ENCODE data around the gene PTPRQ.
"Not testable (repeated sequence)": the region's sequence is repeated elsewhere in the genome, so short reads cannot be mapped to it uniquely, and the experiment has no call there.

Gene PTPRQ

GRCh38 chr12:80643961-80644360 lies 199.9 kb downstream of the PTPRQ start:
- no peak for DNase-seq

- DNase-seq, result no peak
Observed at GRCh38 chr12:80648881-80649280, 204.8 kb downstream of the PTPRQ start.

GRCh38 chr12:80655751-80656150 lies 211.7 kb downstream of the PTPRQ start:
- DNase-seq, result no peak

GRCh38 chr12:80659512-80660063 lies 215.6 kb downstream of the PTPRQ start:
- DNase-seq, result no peak

DNA sequence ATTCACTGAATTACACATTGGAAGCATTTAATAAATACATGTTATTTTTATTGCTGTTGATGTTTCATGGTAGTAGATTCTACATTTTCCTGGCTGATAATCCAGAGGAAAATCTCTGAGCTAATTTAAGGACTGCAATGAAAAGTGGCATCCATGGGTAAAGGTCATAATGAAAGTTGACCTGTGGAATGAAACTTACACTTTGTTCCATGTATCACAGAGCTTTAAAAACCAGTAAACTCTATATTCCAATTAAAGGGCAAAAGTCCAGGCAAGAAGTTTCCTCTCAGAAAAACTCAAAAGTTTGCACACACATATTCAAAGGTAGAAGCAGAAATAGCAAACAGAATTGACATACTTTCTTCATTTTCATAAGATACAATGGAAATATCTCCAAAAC lies 218.6 kb downstream of the PTPRQ start:
- DNase-seq, result no peak

DNA sequence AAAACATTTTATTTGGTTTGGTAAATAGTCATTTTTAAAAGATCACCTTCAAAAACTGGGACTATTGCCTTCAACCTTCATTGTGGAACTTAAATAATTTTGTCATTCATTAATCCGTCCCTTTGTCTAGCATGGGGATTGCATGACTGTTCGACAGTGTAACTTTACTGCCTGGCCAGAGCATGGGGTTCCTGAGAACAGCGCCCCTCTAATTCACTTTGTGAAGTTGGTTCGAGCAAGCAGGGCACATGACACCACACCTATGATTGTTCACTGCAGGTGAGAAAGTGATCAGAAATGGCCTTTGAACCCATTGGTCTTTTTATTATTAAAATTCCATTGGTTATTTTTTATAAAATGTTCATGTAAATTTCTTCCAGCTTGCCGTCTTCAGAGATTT lies 226.2 kb downstream of the PTPRQ start:
- no peak for DNase-seq

- DNase-seq, result not testable (repeated sequence)
Observed at GRCh38 chr12:80676042-80676636, 232.1 kb downstream of the PTPRQ start.

- DNase-seq, result no peak
Observed at GRCh38 chr12:80676856-80677255, 232.8 kb downstream of the PTPRQ start.

DNA sequence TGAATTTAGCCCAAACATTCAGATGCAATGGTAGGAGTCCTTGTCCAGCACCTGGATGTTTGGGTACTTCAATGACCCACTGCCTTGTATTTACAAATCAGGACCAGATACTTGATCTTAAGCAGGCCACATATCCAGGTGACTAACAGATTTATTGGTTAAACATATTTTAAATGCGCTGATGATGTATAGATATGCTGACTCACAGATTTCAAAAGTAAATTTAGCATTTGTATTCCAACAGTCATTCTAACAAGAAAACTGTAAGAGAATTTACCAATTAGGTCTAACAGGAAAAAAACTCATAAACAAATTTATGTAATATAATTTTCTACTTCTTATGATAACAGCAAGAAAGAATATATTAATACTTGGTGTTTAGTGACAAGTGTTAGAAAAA lies 234.0 kb downstream of the PTPRQ start:
- no peak for DNase-seq

- no peak for DNase-seq
Observed at GRCh38 chr12:80679346-80680131, 235.5 kb downstream of the PTPRQ start.

DNA sequence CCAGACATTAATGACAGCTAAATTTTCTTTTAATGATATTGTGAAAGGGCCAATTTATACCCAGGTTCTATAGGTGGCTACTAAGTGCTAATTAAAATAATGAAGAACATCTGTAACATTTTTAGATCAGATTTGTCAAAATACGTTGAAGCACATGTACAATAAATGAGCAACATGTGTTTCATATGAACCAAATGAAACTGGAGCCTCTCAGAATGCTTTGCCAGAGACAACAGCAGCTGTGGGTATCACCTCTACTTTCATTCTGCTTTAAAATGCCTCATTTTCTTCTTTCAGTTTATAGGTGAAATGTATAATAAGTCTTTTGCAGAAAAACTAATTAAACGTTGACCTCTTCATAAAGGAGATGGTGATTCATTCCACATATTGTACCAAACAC lies 237.3 kb downstream of the PTPRQ start:
- DNase-seq, result no peak

DNA sequence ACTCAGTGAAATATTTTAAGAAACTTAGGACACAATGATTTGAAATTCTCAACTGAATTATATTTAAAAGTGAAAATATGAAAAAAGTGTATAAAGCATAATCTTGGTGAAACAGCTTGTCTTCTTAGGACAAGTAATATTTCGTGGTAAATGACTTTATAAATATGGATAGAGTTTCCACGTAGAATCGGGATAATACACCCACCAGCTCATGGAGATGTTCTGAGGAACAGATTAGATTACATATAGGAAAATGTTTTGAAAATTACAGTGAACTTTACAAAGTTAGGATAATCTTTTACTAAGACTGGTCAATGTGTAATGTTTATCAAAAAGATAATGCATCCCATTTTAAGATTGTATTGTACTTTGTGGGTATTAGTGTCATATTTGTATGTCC lies 237.8 kb downstream of the PTPRQ start:
- DNase-seq, result no peak

GRCh38 chr12:80684077-80684495 lies 240.1 kb downstream of the PTPRQ start:
- no peak for DNase-seq

GRCh38 chr12:80690090-80690489 lies 246.1 kb downstream of the PTPRQ start:
- no peak for DNase-seq

DNA sequence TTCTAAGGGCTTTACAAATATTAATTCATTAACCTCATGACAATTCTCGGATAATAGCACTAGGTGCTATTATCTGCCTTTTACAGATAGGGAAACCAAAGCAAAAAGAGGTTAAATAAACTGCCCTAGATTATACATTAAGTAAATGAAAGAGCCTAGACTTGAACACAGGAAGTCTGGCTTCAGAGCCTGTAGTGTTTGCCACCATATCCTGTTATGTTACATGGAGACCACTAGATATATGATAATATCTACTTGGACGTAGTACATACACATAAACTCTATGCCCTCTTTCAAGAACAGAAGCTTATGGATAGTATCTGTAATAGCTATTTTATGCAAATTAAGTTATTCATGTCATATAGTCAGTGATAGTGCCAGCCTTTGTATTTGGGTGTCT lies 246.5 kb downstream of the PTPRQ start:
- no peak for DNase-seq

DNA sequence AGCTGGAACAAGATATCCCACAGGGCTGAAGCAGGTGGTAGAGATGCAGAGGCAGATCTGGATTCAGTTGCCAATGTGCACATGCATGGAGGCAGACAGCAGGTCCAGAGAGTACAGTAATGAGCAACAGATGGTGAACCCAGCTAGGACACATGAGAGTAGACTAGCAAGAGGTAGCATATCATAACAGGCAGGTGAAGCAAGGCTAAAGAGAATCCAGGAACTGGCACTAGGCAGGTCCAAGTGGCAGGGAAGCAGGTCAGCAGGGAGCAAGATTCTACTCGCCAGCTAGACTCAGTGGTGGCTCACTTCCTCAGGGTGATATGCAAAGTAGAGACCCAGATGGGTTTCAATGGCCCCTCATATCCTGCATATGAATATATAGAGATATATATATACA lies 248.1 kb downstream of the PTPRQ start:
- DNase-seq, result no peak

GRCh38 chr12:80697270-80697887 lies 253.3 kb downstream of the PTPRQ start:
- DNase-seq, result no peak

DNA sequence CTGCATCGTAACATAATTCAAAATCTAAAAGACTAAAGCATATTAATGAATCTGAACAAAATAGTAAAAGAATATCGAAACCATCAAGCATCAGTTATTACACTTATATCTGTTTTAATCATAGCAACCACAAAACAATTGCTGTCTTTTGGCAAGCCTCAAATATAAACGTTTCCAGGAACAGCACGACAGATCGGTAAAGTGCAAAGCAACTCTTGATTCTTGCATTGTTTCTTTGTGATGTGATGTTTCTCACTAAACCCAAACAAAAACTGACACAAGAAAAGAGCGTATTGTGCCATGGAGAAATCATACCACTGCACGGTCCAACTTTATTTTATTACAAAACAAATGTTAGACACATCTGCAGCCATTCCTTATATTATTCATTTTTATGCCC lies 254.2 kb downstream of the PTPRQ start:
- DNase-seq, result no peak

GRCh38 chr12:80698847-80699542 lies 255.0 kb downstream of the PTPRQ start:
- no peak for DNase-seq

- DNase-seq, result no peak
Observed at GRCh38 chr12:80700327-80700726, 256.3 kb downstream of the PTPRQ start.

- DNase-seq, result no peak
Observed at GRCh38 chr12:80701388-80701787, 257.4 kb downstream of the PTPRQ start.
